ENCODE measurements around the gene PLAGL2. TPM values are rescaled to one million over a fixed set of nuclear protein-coding genes. Genes with fewer than 3 reads are reported as not detected.

PLAGL2 gene
- total RNA-seq, 1 experiment from 2014 or later, result 30.5 TPM

- no peaks in the 10 kb centered on the region; the same call in 1 of the 2 replicates for H3K36me3 ChIP-seq (ENCODE audit: insufficient read depth, low read length)
- no peak overlapping the region for H2AFZ ChIP-seq (ENCODE audit: low read length)
- H3K27ac ChIP-seq (ENCODE audit: low read length), result no peak overlapping the region
- no peaks in the 10 kb centered on the region for H3K79me2 ChIP-seq (ENCODE audit: low read length)
- no peak for DNase-seq
- no peak overlapping the region for H3K4me3 ChIP-seq (ENCODE audit: low read length)
- H3K9me3 ChIP-seq (ENCODE audit: low read length), result no peaks in the 10 kb centered on the region
- H3K9ac ChIP-seq (ENCODE audit: low read length), result no peak overlapping the region
- peaks cover 6% of the 10 kb centered on the region for H3K4me1 ChIP-seq (ENCODE audit: low read length)
- H3K4me2 ChIP-seq (ENCODE audit: low read depth, low read length, poor library complexity, severe bottlenecking), result no peak overlapping the region
- peaks cover 10% of the 10 kb centered on the region; the same call in 1 of the 2 replicates for H4K20me1 ChIP-seq (ENCODE audit: insufficient read depth, low read depth, low read length)
- no peaks in the 10 kb centered on the region for H3K9me2 ChIP-seq (replicated peaks; ENCODE audit: insufficient read depth, low read length)
- H3K27me3 ChIP-seq (ENCODE audit: low read length), result no peaks in the 10 kb centered on the region
Measured at GRCh38 chr20:32189123-32189410, 18.5 kb downstream of the PLAGL2 start.

- Histone ChIP-seq H3K36me3 (ENCODE audit: insufficient read depth, low read length) (no peaks in the 10 kb centered on the region; the same call in 1 of the 2 replicates), H3K4me2 (ENCODE audit: low read depth, low read length, poor library complexity, severe bottlenecking) (no peak overlapping the region)
- DNase-seq, result no peak
Measured at GRCh38 chr20:32188376-32189122, 19.0 kb downstream of the PLAGL2 start.

GRCh38 chr20:32186506-32186905 is 21.0 kb downstream of the PLAGL2 start:
- Histone ChIP-seq H3K27ac (ENCODE audit: low read length) (no peak overlapping the region), H2AFZ (ENCODE audit: low read length) (no peak overlapping the region), H3K4me3 (ENCODE audit: low read length) (no peak overlapping the region), H3K9me2 (replicated peaks; ENCODE audit: insufficient read depth, low read length) (no peaks in the 10 kb centered on the region), H4K20me1 (ENCODE audit: insufficient read depth, low read depth, low read length) (peaks cover 10% of the 10 kb centered on the region; the same call in 1 of the 2 replicates), H3K4me2 (ENCODE audit: low read depth, low read length, poor library complexity, severe bottlenecking) (no peak overlapping the region), H3K9ac (ENCODE audit: low read length) (no peak overlapping the region), H3K79me2 (ENCODE audit: low read length) (no peaks in the 10 kb centered on the region), H3K4me1 (ENCODE audit: low read length) (peaks cover 7% of the 10 kb centered on the region), H3K27me3 (ENCODE audit: low read length) (no peaks in the 10 kb centered on the region), H3K36me3 (ENCODE audit: insufficient read depth, low read length) (no peaks in the 10 kb centered on the region), H3K9me3 (ENCODE audit: low read length) (no peaks in the 10 kb centered on the region)
- no peak for DNase-seq

More at GRCh38 chr20:32188376-32189122, 19.0 kb downstream of the PLAGL2 start:
- no peaks in the 10 kb centered on the region for H3K9me3 ChIP-seq (ENCODE audit: low read length)
- H3K27ac ChIP-seq (ENCODE audit: low read length), result no peak overlapping the region
- no peak overlapping the region for H3K9ac ChIP-seq (ENCODE audit: low read length)
- H3K4me1 ChIP-seq (ENCODE audit: low read length), result peaks cover 7% of the 10 kb centered on the region
- H3K79me2 ChIP-seq (ENCODE audit: low read length), result no peaks in the 10 kb centered on the region
- H3K27me3 ChIP-seq (ENCODE audit: low read length), result no peaks in the 10 kb centered on the region
- no peaks in the 10 kb centered on the region for H3K9me2 ChIP-seq (replicated peaks; ENCODE audit: insufficient read depth, low read length)
- no peak overlapping the region for H2AFZ ChIP-seq (ENCODE audit: low read length)
- H4K20me1 ChIP-seq (ENCODE audit: insufficient read depth, low read depth, low read length), result peaks cover 10% of the 10 kb centered on the region; the same call in 1 of the 2 replicates
- H3K4me3 ChIP-seq (ENCODE audit: low read length), result no peak overlapping the region

- no peaks in the 10 kb centered on the region for H3K79me2 ChIP-seq (ENCODE audit: low read length)
- no peaks in the 10 kb centered on the region for H3K36me3 ChIP-seq (ENCODE audit: insufficient read depth, low read length)
- H3K27ac ChIP-seq (ENCODE audit: low read length), result no peak overlapping the region
- no peaks in the 10 kb centered on the region for H3K9me2 ChIP-seq (replicated peaks; ENCODE audit: insufficient read depth, low read length)
- no peak overlapping the region for H2AFZ ChIP-seq (ENCODE audit: low read length)
- no peak overlapping the region for H3K4me2 ChIP-seq (ENCODE audit: low read depth, low read length, poor library complexity, severe bottlenecking)
- H3K9ac ChIP-seq (ENCODE audit: low read length), result no peak overlapping the region
- H3K4me3 ChIP-seq (ENCODE audit: low read length), result no peak overlapping the region
- H3K9me3 ChIP-seq (ENCODE audit: low read length), result no peaks in the 10 kb centered on the region
- peaks cover 10% of the 10 kb centered on the region; the same call in 1 of the 2 replicates for H4K20me1 ChIP-seq (ENCODE audit: insufficient read depth, low read depth, low read length)
- no peak for DNase-seq
- no peaks in the 10 kb centered on the region for H3K27me3 ChIP-seq (ENCODE audit: low read length)
- peaks cover 7% of the 10 kb centered on the region for H3K4me1 ChIP-seq (ENCODE audit: low read length)
Measured at GRCh38 chr20:32184961-32185603, 22.5 kb downstream of the PLAGL2 start.

GRCh38 chr20:32183947-32184635 is 23.5 kb downstream of the PLAGL2 start:
- Histone ChIP-seq H3K9ac (ENCODE audit: low read length) (no peak overlapping the region), H3K4me3 (ENCODE audit: low read length) (no peak overlapping the region), H3K79me2 (ENCODE audit: low read length) (no peaks in the 10 kb centered on the region), H3K4me1 (ENCODE audit: low read length) (peaks cover 7% of the 10 kb centered on the region), H4K20me1 (ENCODE audit: insufficient read depth, low read depth, low read length) (peaks cover 10% of the 10 kb centered on the region; the same call in 1 of the 2 replicates), H3K27ac (ENCODE audit: low read length) (no peak overlapping the region), H3K27me3 (ENCODE audit: low read length) (no peaks in the 10 kb centered on the region), H2AFZ (ENCODE audit: low read length) (no peak overlapping the region), H3K36me3 (ENCODE audit: insufficient read depth, low read length) (no peaks in the 10 kb centered on the region), H3K9me2 (replicated peaks; ENCODE audit: insufficient read depth, low read length) (no peaks in the 10 kb centered on the region), H3K4me2 (ENCODE audit: low read depth, low read length, poor library complexity, severe bottlenecking) (no peak overlapping the region), H3K9me3 (ENCODE audit: low read length) (no peaks in the 10 kb centered on the region)
- peak; percentile 59 for DNase-seq

- Histone ChIP-seq H3K36me3 (ENCODE audit: insufficient read depth, low read length) (no peaks in the 10 kb centered on the region), H3K4me2 (ENCODE audit: low read depth, low read length, poor library complexity, severe bottlenecking) (no peak overlapping the region), H3K4me3 (ENCODE audit: low read length) (no peak overlapping the region), H3K9ac (ENCODE audit: low read length) (no peak overlapping the region), H2AFZ (ENCODE audit: low read length) (no peak overlapping the region), H3K27me3 (ENCODE audit: low read length) (no peaks in the 10 kb centered on the region), H3K4me1 (ENCODE audit: low read length) (peaks cover 7% of the 10 kb centered on the region), H3K27ac (ENCODE audit: low read length) (no peak overlapping the region), H3K79me2 (ENCODE audit: low read length) (no peaks in the 10 kb centered on the region), H4K20me1 (ENCODE audit: insufficient read depth, low read depth, low read length) (0 out of 2 replicates have a peak, but pooled peaks cover 6% of the 10 kb centered on the region), H3K9me2 (replicated peaks; ENCODE audit: insufficient read depth, low read length) (no peaks in the 10 kb centered on the region), H3K9me3 (ENCODE audit: low read length) (no peaks in the 10 kb centered on the region)
- no peak for DNase-seq
Measured at GRCh38 chr20:32181606-32182005, 25.9 kb downstream of the PLAGL2 start.

- DNase-seq, result no peak
- Histone ChIP-seq H3K79me2 (ENCODE audit: low read length) (no peaks in the 10 kb centered on the region), H3K27ac (ENCODE audit: low read length) (no peak overlapping the region), H3K4me1 (ENCODE audit: low read length) (peaks cover 7% of the 10 kb centered on the region), H3K9me3 (ENCODE audit: low read length) (no peaks in the 10 kb centered on the region), H4K20me1 (ENCODE audit: insufficient read depth, low read depth, low read length) (0 out of 2 replicates have a peak, but pooled peaks cover 3% of the 10 kb centered on the region), H3K4me2 (ENCODE audit: low read depth, low read length, poor library complexity, severe bottlenecking) (no peak overlapping the region), H3K9me2 (replicated peaks; ENCODE audit: insufficient read depth, low read length) (no peaks in the 10 kb centered on the region), H3K9ac (ENCODE audit: low read length) (no peak overlapping the region), H3K36me3 (ENCODE audit: insufficient read depth, low read length) (no peaks in the 10 kb centered on the region), H2AFZ (ENCODE audit: low read length) (no peak overlapping the region), H3K4me3 (ENCODE audit: low read length) (no peak overlapping the region), H3K27me3 (ENCODE audit: low read length) (no peaks in the 10 kb centered on the region)
Measured at GRCh38 chr20:32179934-32180333, 27.6 kb downstream of the PLAGL2 start.

GRCh38 chr20:32179515-32179914 is 28.0 kb downstream of the PLAGL2 start:
- no peaks in the 10 kb centered on the region for H3K36me3 ChIP-seq (ENCODE audit: insufficient read depth, low read length)
- no peak overlapping the region for H3K4me3 ChIP-seq (ENCODE audit: low read length)
- no peaks in the 10 kb centered on the region for H3K27me3 ChIP-seq (ENCODE audit: low read length)
- H3K9ac ChIP-seq (ENCODE audit: low read length), result no peak overlapping the region
- no peaks in the 10 kb centered on the region for H3K79me2 ChIP-seq (ENCODE audit: low read length)
- no peak overlapping the region for H3K4me2 ChIP-seq (ENCODE audit: low read depth, low read length, poor library complexity, severe bottlenecking)
- no peaks in the 10 kb centered on the region for H4K20me1 ChIP-seq (ENCODE audit: insufficient read depth, low read depth, low read length)
- no peaks in the 10 kb centered on the region for H3K9me3 ChIP-seq (ENCODE audit: low read length)
- H3K4me1 ChIP-seq (ENCODE audit: low read length), result peaks cover 6% of the 10 kb centered on the region
- no peak for DNase-seq
- H2AFZ ChIP-seq (ENCODE audit: low read length), result no peak overlapping the region
- H3K27ac ChIP-seq (ENCODE audit: low read length), result no peak overlapping the region
- H3K9me2 ChIP-seq (replicated peaks; ENCODE audit: insufficient read depth, low read length), result no peaks in the 10 kb centered on the region
